ENCODE data around the gene ZIC4. TPM values are rescaled to one million over a fixed set of nuclear protein-coding genes. Genes with fewer than 3 reads are reported as not detected.

Gene ZIC4
- total and polyA plus RNA-seq, 9 of the 15 experiments (the other 6 are each of a cell fraction or from before 2014, with no cell fraction given), result not detected

DNA sequence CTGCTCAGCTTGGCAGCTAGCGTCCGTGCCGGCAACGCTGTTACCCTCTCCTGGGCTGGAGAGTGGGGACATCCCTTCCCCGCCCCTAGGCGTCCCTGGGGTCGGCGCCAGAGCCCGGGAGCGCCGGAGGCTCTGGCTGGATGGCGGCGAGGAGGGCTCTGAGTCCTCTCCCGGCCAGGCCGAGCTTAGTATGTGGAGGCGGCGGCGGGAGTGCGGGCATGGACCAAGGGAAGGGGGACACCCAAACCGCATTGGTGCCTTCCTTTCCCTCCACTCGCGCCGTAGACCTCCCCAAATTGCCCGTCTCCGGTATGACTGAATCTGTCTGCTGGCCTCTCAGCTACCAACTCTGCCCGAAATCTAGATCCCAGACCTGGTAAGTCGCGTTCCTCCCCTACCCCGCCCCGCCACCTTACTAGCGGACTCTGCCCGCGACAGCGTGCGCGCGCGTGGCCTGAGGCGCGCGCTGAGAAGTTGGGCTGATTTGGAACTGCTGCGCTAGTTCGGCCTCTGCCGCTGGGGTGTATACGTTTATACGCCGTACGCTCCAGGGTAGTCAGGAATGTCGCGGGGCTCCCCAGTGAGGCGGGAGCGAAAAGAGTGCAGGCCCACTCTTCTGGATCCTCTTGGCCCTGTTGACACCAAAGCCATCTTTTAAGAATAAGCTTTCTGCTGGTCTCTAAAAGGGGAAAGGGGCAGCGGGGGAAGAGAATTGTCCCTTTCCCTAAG lies 15.0 kb upstream of the ZIC4 start:
- intact Hi-C loops (cut with micrococcal nuclease), result no loop called here
- no peak overlapping the region for H3K27ac ChIP-seq (ENCODE audit: extremely low read depth, low read depth, low read length)
- no peaks in the 10 kb centered on the region for H3K36me3 ChIP-seq (ENCODE audit: control insufficient read depth, insufficient read depth, low read length)
- H3K9ac ChIP-seq (ENCODE audit: insufficient read depth in 1 of 2, low read depth in 2 of 2, low read length in 2 of 2), result no peak overlapping the region
- in situ Hi-C loops (cut with MboI), result no loop called here
- H3K4me3 ChIP-seq, result no peak overlapping the region
- H3K4me1 ChIP-seq (replicated peaks in 1 of 2; ENCODE audit: control insufficient read depth in 2 of 2, insufficient read depth in 2 of 2, low read length in 2 of 2), result peaks cover 0 to 8% of the 10 kb centered on the region in 2 experiments; a peak in 1 of 5 replicates
- H3K9me1 ChIP-seq (ENCODE audit: control insufficient read depth, insufficient read depth, low read length), result no peaks in the 10 kb centered on the region
- ATAC-seq, result no peak
- FAIRE-seq, result no peak
- peaks cover 14 to 45% of the 10 kb centered on the region in 2 experiments for H3K27me3 ChIP-seq (ENCODE audit: control insufficient read depth in 2 of 2, insufficient read depth in 2 of 2, low read length in 2 of 2)
- no peak overlapping the region for H3K4me2 ChIP-seq (ENCODE audit: insufficient read depth, low read length)
- ChIA-PET POLR2A (no interaction called here), CTCF (ENCODE audit: low intra/inter-chr PET ratio) (no interaction called here)
- BruUV-seq (replicated peaks), result no TSS peak
- H3K79me2 ChIP-seq (ENCODE audit: control insufficient read depth, insufficient read depth, low read length), result no peaks in the 10 kb centered on the region
- H2AFZ ChIP-seq (ENCODE audit: low read depth, low read length), result no peak overlapping the region
- no peak for DNase-seq (ENCODE audit: extremely low read depth in 1 of 4, low spot score in 3 of 4)
- H4K20me1 ChIP-seq (replicated peaks; ENCODE audit: control insufficient read depth, insufficient read depth, low read length), result no peaks in the 10 kb centered on the region
- 16% methylated on average over 15 of the region's 53 CpGs for WGBS (ENCODE audit: insufficient coverage, low coverage, missing lambda C conversion rate)
- H3K9me3 ChIP-seq (replicated peaks; ENCODE audit: control insufficient read depth, insufficient read depth, low read depth, low read length), result no peaks in the 10 kb centered on the region
- TF ChIP-seq ZNF444 (CRISPR knock-in tag; IDR thresholded peaks at IDR 0.05) (no peak), DNMT1 (IDR thresholded peaks at IDR 0.05) (no peak), HNRNPLL (IDR thresholded peaks at IDR 0.05; ENCODE audit: low read depth, low read length, poor library complexity, severe bottlenecking) (no peak), ZNF589 (CRISPR knock-in tag; IDR thresholded peaks at IDR 0.05; ENCODE audit: low read depth) (no peak), MIER1 (IDR thresholded peaks at IDR 0.05; ENCODE audit: low read depth) (no peak), ZC3H8 (IDR thresholded peaks at IDR 0.05) (no peak), KDM2B (CRISPR knock-in tag; IDR thresholded peaks at IDR 0.05) (no peak), RBM17 (IDR thresholded peaks at IDR 0.05; ENCODE audit: borderline replicate concordance, low read depth, low read length) (no peak), KDM4B (IDR thresholded peaks at IDR 0.05; ENCODE audit: borderline replicate concordance in 2 of 2, low read depth in 1 of 2) (no peak), HNRNPL (IDR thresholded peaks at IDR 0.05; ENCODE audit: low read depth, low read length) (no peak)
- TF ChIP-seq, protein P1, sequence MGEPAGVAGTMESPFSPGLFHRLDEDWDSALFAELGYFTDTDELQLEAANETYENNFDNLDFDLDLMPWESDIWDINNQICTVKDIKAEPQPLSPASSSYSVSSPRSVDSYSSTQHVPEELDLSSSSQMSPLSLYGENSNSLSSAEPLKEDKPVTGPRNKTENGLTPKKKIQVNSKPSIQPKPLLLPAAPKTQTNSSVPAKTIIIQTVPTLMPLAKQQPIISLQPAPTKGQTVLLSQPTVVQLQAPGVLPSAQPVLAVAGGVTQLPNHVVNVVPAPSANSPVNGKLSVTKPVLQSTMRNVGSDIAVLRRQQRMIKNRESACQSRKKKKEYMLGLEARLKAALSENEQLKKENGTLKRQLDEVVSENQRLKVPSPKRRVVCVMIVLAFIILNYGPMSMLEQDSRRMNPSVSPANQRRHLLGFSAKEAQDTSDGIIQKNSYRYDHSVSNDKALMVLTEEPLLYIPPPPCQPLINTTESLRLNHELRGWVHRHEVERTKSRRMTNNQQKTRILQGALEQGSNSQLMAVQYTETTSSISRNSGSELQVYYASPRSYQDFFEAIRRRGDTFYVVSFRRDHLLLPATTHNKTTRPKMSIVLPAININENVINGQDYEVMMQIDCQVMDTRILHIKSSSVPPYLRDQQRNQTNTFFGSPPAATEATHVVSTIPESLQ (CRISPR knock-in tag; IDR thresholded peaks at IDR 0.05), result no peak
- TF ChIP-seq, protein P2, sequence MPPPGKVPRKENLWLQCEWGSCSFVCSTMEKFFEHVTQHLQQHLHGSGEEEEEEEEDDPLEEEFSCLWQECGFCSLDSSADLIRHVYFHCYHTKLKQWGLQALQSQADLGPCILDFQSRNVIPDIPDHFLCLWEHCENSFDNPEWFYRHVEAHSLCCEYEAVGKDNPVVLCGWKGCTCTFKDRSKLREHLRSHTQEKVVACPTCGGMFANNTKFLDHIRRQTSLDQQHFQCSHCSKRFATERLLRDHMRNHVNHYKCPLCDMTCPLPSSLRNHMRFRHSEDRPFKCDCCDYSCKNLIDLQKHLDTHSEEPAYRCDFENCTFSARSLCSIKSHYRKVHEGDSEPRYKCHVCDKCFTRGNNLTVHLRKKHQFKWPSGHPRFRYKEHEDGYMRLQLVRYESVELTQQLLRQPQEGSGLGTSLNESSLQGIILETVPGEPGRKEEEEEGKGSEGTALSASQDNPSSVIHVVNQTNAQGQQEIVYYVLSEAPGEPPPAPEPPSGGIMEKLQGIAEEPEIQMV (tag; conservative IDR thresholded peaks at IDR 0.05; ENCODE audit: low read depth), result no peak
- TF ChIP-seq, protein P3, sequence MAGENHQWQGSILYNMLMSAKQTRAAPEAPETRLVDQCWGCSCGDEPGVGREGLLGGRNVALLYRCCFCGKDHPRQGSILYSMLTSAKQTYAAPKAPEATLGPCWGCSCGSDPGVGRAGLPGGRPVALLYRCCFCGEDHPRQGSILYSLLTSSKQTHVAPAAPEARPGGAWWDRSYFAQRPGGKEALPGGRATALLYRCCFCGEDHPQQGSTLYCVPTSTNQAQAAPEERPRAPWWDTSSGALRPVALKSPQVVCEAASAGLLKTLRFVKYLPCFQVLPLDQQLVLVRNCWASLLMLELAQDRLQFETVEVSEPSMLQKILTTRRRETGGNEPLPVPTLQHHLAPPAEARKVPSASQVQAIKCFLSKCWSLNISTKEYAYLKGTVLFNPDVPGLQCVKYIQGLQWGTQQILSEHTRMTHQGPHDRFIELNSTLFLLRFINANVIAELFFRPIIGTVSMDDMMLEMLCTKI (IDR thresholded peaks at IDR 0.05; ENCODE audit: partially characterized antibody), result no peak
- TF ChIP-seq, protein P4, sequence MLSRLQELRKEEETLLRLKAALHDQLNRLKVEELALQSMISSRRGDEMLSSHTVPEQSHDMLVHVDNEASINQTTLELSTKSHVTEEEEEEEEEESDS (CRISPR knock-in tag; IDR thresholded peaks at IDR 0.05), result no peak

Measured in K562 (cell line).